ENCODE results near the gene CLVS2. TPM values are rescaled to one million over a fixed set of nuclear protein-coding genes. Genes with fewer than 3 reads are reported as not detected.
A peak's percentile ranks its signal among the peaks of the same experiment; 100 is the strongest.

CLVS2 gene
- total and polyA plus RNA-seq, 2 donors from 2014 or later = not detected

DNA sequence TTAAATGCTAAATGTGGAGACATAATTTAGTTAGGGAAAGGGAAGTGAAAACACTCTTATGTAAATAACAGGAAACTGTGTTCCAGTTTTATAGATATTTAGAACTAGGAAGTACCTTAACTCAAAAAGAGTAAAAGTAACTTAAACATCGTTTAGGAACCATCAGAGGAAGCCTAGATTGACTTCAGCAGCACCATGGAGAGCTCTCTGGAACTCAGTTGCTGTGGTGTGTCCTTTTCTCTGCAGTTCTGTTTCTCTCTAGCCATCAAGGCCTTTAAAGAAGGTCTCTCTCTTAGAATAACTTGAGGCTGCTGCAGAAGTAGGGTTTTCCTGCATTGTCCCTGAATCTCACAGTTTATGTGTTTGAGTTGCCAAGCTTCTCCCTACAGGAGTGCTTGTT is 26.9 kb downstream of the CLVS2 start:
- Histone ChIP-seq H3K9me3 (ENCODE audit: control insufficient read depth in 2 of 3, insufficient read depth in 1 of 3, low read length in 3 of 3) (no peaks in the 10 kb centered on the region), H3K27ac (ENCODE audit: low read depth in 2 of 2, low read length in 2 of 2) (no peak overlapping the region), H3K27me3 (ENCODE audit: control insufficient read depth, insufficient read depth, low read length) (no peaks in the 10 kb centered on the region), H3K9ac (ENCODE audit: low read length in 3 of 3) (no peak overlapping the region), H3K36me3 (ENCODE audit: control insufficient read depth in 2 of 3, insufficient read depth in 3 of 3, low read length in 3 of 3) (no peaks in the 10 kb centered on the region), H3K4me3 (ENCODE audit: low read length in 3 of 3) (no peak overlapping the region), H3K4me1 (ENCODE audit: control insufficient read depth in 2 of 3, insufficient read depth in 2 of 3, low read depth in 1 of 3, low read length in 3 of 3) (no peaks in the 10 kb centered on the region)
- TF ChIP-seq, protein P1, sequence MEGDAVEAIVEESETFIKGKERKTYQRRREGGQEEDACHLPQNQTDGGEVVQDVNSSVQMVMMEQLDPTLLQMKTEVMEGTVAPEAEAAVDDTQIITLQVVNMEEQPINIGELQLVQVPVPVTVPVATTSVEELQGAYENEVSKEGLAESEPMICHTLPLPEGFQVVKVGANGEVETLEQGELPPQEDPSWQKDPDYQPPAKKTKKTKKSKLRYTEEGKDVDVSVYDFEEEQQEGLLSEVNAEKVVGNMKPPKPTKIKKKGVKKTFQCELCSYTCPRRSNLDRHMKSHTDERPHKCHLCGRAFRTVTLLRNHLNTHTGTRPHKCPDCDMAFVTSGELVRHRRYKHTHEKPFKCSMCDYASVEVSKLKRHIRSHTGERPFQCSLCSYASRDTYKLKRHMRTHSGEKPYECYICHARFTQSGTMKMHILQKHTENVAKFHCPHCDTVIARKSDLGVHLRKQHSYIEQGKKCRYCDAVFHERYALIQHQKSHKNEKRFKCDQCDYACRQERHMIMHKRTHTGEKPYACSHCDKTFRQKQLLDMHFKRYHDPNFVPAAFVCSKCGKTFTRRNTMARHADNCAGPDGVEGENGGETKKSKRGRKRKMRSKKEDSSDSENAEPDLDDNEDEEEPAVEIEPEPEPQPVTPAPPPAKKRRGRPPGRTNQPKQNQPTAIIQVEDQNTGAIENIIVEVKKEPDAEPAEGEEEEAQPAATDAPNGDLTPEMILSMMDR (IDR thresholded peaks at IDR 0.05; ENCODE audit: borderline replicate concordance, extremely low read depth, insufficient read depth) = no peak
- peak in 3 of 5 donors; percentile 23 to 61 (median 54) for DNase-seq
- intact Hi-C loops (cut with DNase I) = no loop called here
- no peak for FAIRE-seq

DNA sequence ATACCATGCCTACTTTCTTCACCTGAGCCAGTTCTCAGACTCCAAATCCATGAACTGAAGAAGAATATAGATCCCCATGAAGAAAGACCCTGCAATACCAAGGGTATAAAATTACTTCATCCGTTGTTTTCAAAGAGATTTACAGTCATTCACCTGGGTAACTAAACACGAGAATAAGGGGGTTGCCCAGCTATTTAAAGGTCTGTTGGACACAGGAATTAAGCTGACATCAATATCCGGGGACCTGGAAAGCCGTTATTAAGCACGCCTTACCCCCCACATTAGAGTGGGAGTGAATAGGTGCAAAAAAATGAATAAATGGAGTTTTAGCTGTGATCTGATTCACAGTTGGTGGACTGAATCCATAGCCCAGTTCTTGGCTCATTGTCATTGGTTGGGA is 28.9 kb downstream of the CLVS2 start:
- Histone ChIP-seq H3K27me3 (ENCODE audit: control insufficient read depth, insufficient read depth, low read length) (no peaks in the 10 kb centered on the region), H3K4me1 (ENCODE audit: control insufficient read depth in 2 of 3, insufficient read depth in 2 of 3, low read depth in 1 of 3, low read length in 3 of 3) (no peaks in the 10 kb centered on the region), H3K4me3 (ENCODE audit: low read length in 3 of 3) (no peak overlapping the region), H3K9me3 (ENCODE audit: control insufficient read depth in 2 of 3, insufficient read depth in 1 of 3, low read length in 3 of 3) (no peaks in the 10 kb centered on the region), H3K9ac (ENCODE audit: low read length in 3 of 3) (no peak overlapping the region), H3K27ac (ENCODE audit: low read depth in 2 of 2, low read length in 2 of 2) (no peak overlapping the region), H3K36me3 (ENCODE audit: control insufficient read depth in 2 of 3, insufficient read depth in 3 of 3, low read length in 3 of 3) (no peaks in the 10 kb centered on the region)
- intact Hi-C loops (cut with DNase I) = no loop called here
- no peak for FAIRE-seq
- TF ChIP-seq, protein P1 (IDR thresholded peaks at IDR 0.05; ENCODE audit: borderline replicate concordance, extremely low read depth, insufficient read depth) = no peak
- peak in 3 of 5 donors; percentile 16 to 59 (median 57) for DNase-seq

DNA sequence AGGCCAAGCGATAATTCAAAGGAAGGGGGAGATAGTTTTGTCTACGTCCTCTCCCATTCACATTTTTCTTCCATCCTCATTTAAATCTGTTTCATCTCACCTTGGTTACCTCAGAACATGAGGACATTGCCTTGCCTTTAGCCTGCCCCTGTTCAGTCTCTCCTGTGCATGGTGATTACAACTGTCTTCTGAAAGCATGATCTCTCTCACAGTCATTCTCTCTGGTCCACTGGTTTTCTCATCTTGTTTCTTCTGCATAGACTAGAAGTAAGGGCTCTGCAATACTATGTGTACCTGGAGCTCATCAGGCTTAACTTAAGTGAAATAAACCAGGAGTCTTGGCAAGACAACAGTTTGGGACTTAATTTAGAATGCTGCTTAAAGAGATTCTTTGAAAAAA is 31.4 kb downstream of the CLVS2 start:
- intact Hi-C loops (cut with DNase I) = no loop called here
- FAIRE-seq = no peak

More for the DNA sequence above, 31.4 kb downstream of the CLVS2 start:
- Histone ChIP-seq H3K9me3 (ENCODE audit: control insufficient read depth in 2 of 3, insufficient read depth in 1 of 3, low read length in 3 of 3) (no peaks in the 10 kb centered on the region), H3K27me3 (ENCODE audit: control insufficient read depth, insufficient read depth, low read length) (no peaks in the 10 kb centered on the region), H3K27ac (ENCODE audit: low read depth in 2 of 2, low read length in 2 of 2) (no peak overlapping the region), H3K9ac (ENCODE audit: low read length in 3 of 3) (no peak overlapping the region), H3K36me3 (ENCODE audit: control insufficient read depth in 2 of 3, insufficient read depth in 3 of 3, low read length in 3 of 3) (no peaks in the 10 kb centered on the region), H3K4me1 (ENCODE audit: control insufficient read depth in 2 of 3, insufficient read depth in 2 of 3, low read depth in 1 of 3, low read length in 3 of 3) (no peaks in the 10 kb centered on the region), H3K4me3 (ENCODE audit: low read length in 3 of 3) (no peak overlapping the region)
- peak in 2 of 5 donors; percentile 11 to 17 for DNase-seq
- TF ChIP-seq, protein P1 (IDR thresholded peaks at IDR 0.05; ENCODE audit: borderline replicate concordance, extremely low read depth, insufficient read depth) = no peak
